ENCODE measurements around the gene MAP2K2. TPM values are rescaled to one million over a fixed set of nuclear protein-coding genes. Genes with fewer than 3 reads are reported as not detected.

MAP2K2 gene
- total and polyA plus RNA-seq, 9 of the 15 experiments (the other 6 are each of a cell fraction or from before 2014, with no cell fraction given): 1.0 to 151 (median 58.3) TPM

- TF ChIP-seq JUND (IDR thresholded peaks at IDR 0.05; ENCODE audit: borderline replicate concordance, low read depth, low read length): peak; percentile 96
- peak; percentile 81; the same call in 1 of the 3 replicates for TF ChIP-seq JUND (tag; IDR thresholded peaks at IDR 0.05; ENCODE audit: borderline replicate concordance, low read depth, low read length)
- TF ChIP-seq SNIP1 (IDR thresholded peaks at IDR 0.05; ENCODE audit: low read depth): no peak
- 0 out of 2 replicates have a peak, but pooled peaks have one; percentile 13 for TF ChIP-seq CXXC5 (CRISPR knock-in tag; IDR thresholded peaks at IDR 0.05)
- TF ChIP-seq ZNF449 (CRISPR knock-in tag; IDR thresholded peaks at IDR 0.05): no peak
- TF ChIP-seq XRCC4 (IDR thresholded peaks at IDR 0.05; ENCODE audit: extremely low read depth, insufficient read depth, insufficient read length): no peak
- no peak for TF ChIP-seq ZBTB17 (CRISPR knock-in tag; IDR thresholded peaks at IDR 0.05)
- no peak for TF ChIP-seq ZNF316 (IDR thresholded peaks at IDR 0.05)
- no peak for TF ChIP-seq ZNF3 (CRISPR knock-in tag; IDR thresholded peaks at IDR 0.05)
- no peak for TF ChIP-seq ZBTB8A (IDR thresholded peaks at IDR 0.05; ENCODE audit: partially characterized antibody)
- no peak for TF ChIP-seq CEBPZ (IDR thresholded peaks at IDR 0.05; ENCODE audit: borderline replicate concordance, low read depth, low read length)
- TF ChIP-seq EP400 (IDR thresholded peaks at IDR 0.05): peak; percentile 54; the same call in 1 of the 2 replicates
- peak; percentile 56 for TF ChIP-seq CHD4 (IDR thresholded peaks at IDR 0.05; ENCODE audit: insufficient read depth, insufficient replicate concordance, low read depth, low read length, poor library complexity, severe bottlenecking)
- TF ChIP-seq HBP1 (CRISPR knock-in tag; IDR thresholded peaks at IDR 0.05): no peak
- no peak for TF ChIP-seq MYNN (IDR thresholded peaks at IDR 0.05)
- TF ChIP-seq MYNN (CRISPR knock-in tag; IDR thresholded peaks at IDR 0.05): no peak
- TF ChIP-seq HIVEP1 (CRISPR knock-in tag; IDR thresholded peaks at IDR 0.05): no peak
- no peak for TF ChIP-seq ZFP30 (CRISPR knock-in tag; IDR thresholded peaks at IDR 0.05; ENCODE audit: borderline replicate concordance)
- TF ChIP-seq ZNF830 (CRISPR knock-in tag; IDR thresholded peaks at IDR 0.05): no peak
- TF ChIP-seq MXD1 (CRISPR knock-in tag; IDR thresholded peaks at IDR 0.05; ENCODE audit: borderline replicate concordance, poor library complexity, severe bottlenecking): no peak
- no peak for TF ChIP-seq ETS2 (tag; IDR thresholded peaks at IDR 0.05; ENCODE audit: borderline replicate concordance, poor library complexity, severe bottlenecking)
- TF ChIP-seq CHD1 (IDR thresholded peaks at IDR 0.05; ENCODE audit: low read length): no peak
Observed at GRCh38 chr19:4057931-4058692, 65.8 kb downstream of the MAP2K2 start (continued).
